Measurements from ENCODE around the gene ELOVL5.

The ELOVL5 gene

DNA sequence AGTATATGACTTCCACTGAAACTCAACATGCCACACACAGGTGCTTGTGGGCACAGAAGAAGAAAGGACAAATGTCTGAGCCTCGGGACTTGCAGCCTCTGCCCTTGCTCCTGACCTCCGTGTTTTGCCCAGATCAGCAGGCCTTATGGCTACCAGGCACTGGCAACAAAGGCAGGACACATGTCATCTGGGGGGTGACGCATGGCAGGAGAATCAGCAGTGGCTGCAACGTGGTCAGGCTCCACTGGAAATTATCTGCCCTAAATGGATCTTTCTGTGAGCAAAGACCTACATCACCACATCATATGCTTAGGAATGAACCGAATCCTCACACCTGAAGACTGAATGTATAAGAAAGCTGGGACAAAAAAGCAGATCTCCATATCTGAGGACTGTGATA lies 78.9 kb downstream of the ELOVL5 start:
- Histone ChIP-seq H3K4me3 (ENCODE audit: low read depth, low read length) (no peak overlapping the region), H2AFZ (ENCODE audit: low read length, unreplicated experiment) (no peak overlapping the region), H3K36me3 (ENCODE audit: insufficient read depth, low read length) (peaks cover 38% of the 10 kb centered on the region), H3K27ac (ENCODE audit: low read depth, low read length) (no peak overlapping the region), H3K4me1 (ENCODE audit: control insufficient read depth, insufficient read depth, low read length, unreplicated experiment) (no peaks in the 10 kb centered on the region), H3K27me3 (ENCODE audit: insufficient read depth, low read length) (no peaks in the 10 kb centered on the region), H3K79me2 (ENCODE audit: control insufficient read depth, insufficient read depth, low read length, unreplicated experiment) (no peaks in the 10 kb centered on the region)

DNA sequence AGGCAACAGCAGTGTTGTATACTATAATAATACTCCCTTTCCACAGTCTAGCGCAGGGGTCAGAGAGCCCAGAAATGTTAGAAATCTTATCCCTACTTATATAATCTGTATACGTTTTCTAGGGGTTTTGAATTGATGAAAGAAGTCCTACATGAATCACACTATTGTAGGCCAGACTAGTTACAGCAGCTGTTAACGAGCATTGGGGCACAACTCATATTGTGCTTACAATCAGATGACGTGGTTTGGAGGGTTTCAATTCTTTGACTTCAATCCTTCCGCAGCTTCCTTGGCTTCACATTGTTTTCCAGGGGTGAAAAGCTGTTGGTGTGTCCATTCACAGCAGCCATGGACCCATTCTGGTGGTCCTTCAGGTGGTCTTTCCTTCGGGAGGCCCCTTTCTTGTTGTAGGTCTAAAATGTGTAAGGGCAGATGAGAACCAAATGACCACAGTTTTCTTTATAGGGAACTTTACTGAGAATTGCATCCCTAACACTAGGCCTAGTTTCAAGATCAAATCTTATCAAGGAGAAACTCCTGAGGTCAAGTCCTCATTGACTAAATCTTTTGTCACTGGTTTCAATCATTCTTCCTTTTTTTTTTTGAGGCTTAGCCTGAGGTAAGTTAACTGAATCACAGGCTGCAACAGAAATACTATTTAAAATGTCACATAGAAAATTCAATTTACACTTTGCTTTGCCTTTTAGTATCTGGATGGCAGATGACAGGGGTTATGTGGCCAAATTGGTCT lies 79.7 kb downstream of the ELOVL5 start:
- H3K27ac ChIP-seq (ENCODE audit: low read depth, low read length) = no peak overlapping the region
- H3K79me2 ChIP-seq (ENCODE audit: control insufficient read depth, insufficient read depth, low read length, unreplicated experiment) = no peaks in the 10 kb centered on the region
- H3K36me3 ChIP-seq (ENCODE audit: insufficient read depth, low read length) = peaks cover 38% of the 10 kb centered on the region

DNA sequence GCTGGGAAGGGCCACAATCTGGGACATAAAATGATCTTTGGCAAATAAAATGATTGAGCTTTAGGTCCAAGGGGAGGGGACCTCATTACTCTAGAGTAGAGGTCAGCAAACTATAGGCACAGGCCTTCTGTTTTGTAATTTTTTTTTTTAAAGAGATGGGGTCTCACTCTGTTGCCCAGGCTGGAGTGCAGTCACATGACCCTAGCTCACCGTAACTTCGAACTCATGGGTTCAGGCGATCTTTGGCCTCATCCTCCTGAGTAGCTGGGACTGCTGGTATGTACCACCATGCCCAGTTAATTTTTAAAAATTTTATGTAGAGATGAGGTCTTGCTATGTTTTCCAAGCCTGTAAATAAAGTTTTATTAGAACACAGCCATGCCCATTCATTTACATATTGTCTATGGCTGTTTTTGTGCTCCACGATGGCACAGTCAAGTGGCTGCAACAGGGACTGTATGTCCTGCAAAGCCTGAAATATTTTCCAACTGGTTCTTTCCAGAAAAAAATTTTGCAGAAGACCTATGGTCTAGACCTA lies 82.1 kb downstream of the ELOVL5 start:
- peaks cover 5% of the 10 kb centered on the region for H3K4me1 ChIP-seq (ENCODE audit: control insufficient read depth, insufficient read depth, low read length, unreplicated experiment)
- no peak overlapping the region for H3K4me3 ChIP-seq (ENCODE audit: low read depth, low read length)
- no peaks in the 10 kb centered on the region for H3K27me3 ChIP-seq (ENCODE audit: insufficient read depth, low read length)
- H3K79me2 ChIP-seq (ENCODE audit: control insufficient read depth, insufficient read depth, low read length, unreplicated experiment) = no peaks in the 10 kb centered on the region
- no peak overlapping the region for H3K27ac ChIP-seq (ENCODE audit: low read depth, low read length)
- no peak overlapping the region for H2AFZ ChIP-seq (ENCODE audit: low read length, unreplicated experiment)
- H3K36me3 ChIP-seq (ENCODE audit: insufficient read depth, low read length) = peaks cover 26% of the 10 kb centered on the region

More for the DNA sequence above, 79.7 kb downstream of the ELOVL5 start:
- H3K27me3 ChIP-seq (ENCODE audit: insufficient read depth, low read length) = no peaks in the 10 kb centered on the region
- H3K4me1 ChIP-seq (ENCODE audit: control insufficient read depth, insufficient read depth, low read length, unreplicated experiment) = peaks cover 5% of the 10 kb centered on the region
- no peak overlapping the region for H2AFZ ChIP-seq (ENCODE audit: low read length, unreplicated experiment)
- no peak overlapping the region for H3K4me3 ChIP-seq (ENCODE audit: low read depth, low read length)

DNA sequence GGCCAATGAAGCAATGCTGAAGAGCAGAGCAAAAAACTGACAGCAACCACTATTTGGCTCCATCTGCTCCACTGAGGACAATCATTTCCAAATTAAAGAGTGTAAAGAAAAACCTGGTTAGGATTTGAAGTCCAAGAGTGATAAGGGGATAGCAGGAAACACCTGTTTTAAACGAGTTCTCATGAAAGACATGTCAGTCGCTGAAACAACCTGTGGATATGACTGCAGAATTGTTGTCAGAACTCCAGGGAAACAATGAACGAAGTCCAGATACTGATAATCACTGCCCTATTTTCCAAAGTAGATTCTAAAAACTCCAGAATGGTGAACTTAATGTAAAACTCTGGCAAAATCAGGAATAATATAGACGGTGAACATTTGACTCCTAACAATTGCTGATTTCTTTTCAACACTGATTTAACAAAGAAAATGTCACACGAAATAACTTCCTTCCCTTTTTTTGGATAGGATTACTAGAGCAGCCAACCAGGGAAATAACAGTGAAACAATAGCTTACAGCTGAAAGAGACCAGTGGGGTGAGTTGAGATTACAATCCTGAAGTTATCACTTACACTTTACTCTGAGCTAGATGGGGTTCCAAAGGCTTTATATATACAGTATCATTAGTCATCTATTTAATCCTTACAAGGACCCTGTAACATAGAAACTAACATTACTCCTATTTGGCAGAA lies 83.7 kb downstream of the ELOVL5 start:
- H3K4me3 ChIP-seq (ENCODE audit: low read depth, low read length) = no peak overlapping the region
- no peaks in the 10 kb centered on the region for H3K27me3 ChIP-seq (ENCODE audit: insufficient read depth, low read length)
- peaks cover 5% of the 10 kb centered on the region for H3K4me1 ChIP-seq (ENCODE audit: control insufficient read depth, insufficient read depth, low read length, unreplicated experiment)
- H2AFZ ChIP-seq (ENCODE audit: low read length, unreplicated experiment) = no peak overlapping the region
- peaks cover 31% of the 10 kb centered on the region for H3K36me3 ChIP-seq (ENCODE audit: insufficient read depth, low read length)
- no peak overlapping the region for H3K27ac ChIP-seq (ENCODE audit: low read depth, low read length)
- no peaks in the 10 kb centered on the region for H3K79me2 ChIP-seq (ENCODE audit: control insufficient read depth, insufficient read depth, low read length, unreplicated experiment)

DNA sequence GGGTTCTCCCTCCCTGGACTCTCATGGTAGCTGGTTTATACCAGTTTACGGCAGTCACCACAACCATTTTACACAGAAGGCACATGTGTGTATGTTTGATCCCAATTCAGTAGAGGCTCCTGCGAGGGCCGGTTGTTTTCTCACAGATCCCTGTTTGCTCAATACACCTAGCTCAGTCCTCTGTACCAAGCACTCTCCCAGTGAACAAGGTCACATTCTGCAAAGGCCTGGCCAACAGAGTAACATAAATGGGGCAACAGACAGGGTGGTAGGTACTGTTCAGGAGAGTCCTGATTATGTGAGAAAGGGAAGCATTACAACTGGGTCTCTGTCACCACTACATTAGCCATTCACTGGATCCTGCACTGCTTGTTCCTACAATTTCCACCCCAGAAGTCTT lies 84.4 kb downstream of the ELOVL5 start:
- peaks cover 34% of the 10 kb centered on the region for H3K36me3 ChIP-seq (ENCODE audit: insufficient read depth, low read length)
- 0 out of 2 replicates have a peak overlapping the region, but pooled peaks have one; percentile 3 for H3K27ac ChIP-seq (ENCODE audit: low read depth, low read length)

DNA sequence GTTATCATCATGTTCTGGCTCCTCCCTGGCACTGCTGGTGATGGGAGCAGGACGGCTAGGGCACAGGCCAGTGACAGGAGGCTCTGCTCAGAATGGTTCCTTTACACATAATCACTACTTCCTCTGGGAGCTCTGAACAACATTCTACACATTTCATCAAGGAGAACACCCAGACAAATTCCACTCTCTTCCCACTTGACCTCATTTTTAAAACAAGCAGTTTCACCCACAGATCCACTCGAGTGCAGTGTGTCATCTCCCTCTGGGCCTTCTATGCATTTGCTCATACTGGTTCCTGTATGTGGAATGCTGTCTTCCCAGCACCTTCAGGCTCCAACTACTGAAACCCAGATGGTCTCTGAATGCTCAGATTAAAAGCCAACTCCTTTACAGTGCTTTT lies 84.8 kb downstream of the ELOVL5 start:
- Histone ChIP-seq H3K36me3 (ENCODE audit: insufficient read depth, low read length) (peaks cover 36% of the 10 kb centered on the region), H3K4me1 (ENCODE audit: control insufficient read depth, insufficient read depth, low read length, unreplicated experiment) (peaks cover 5% of the 10 kb centered on the region), H3K4me3 (ENCODE audit: low read depth, low read length) (no peak overlapping the region), H3K27me3 (ENCODE audit: insufficient read depth, low read length) (no peaks in the 10 kb centered on the region), H3K79me2 (ENCODE audit: control insufficient read depth, insufficient read depth, low read length, unreplicated experiment) (no peaks in the 10 kb centered on the region), H2AFZ (ENCODE audit: low read length, unreplicated experiment) (no peak overlapping the region), H3K27ac (ENCODE audit: low read depth, low read length) (0 out of 2 replicates have a peak overlapping the region, but pooled peaks have one; percentile 3)

More for the DNA sequence above, 84.4 kb downstream of the ELOVL5 start:
- Histone ChIP-seq H2AFZ (ENCODE audit: low read length, unreplicated experiment) (no peak overlapping the region), H3K4me3 (ENCODE audit: low read depth, low read length) (no peak overlapping the region), H3K79me2 (ENCODE audit: control insufficient read depth, insufficient read depth, low read length, unreplicated experiment) (no peaks in the 10 kb centered on the region), H3K4me1 (ENCODE audit: control insufficient read depth, insufficient read depth, low read length, unreplicated experiment) (peaks cover 5% of the 10 kb centered on the region), H3K27me3 (ENCODE audit: insufficient read depth, low read length) (no peaks in the 10 kb centered on the region)

DNA sequence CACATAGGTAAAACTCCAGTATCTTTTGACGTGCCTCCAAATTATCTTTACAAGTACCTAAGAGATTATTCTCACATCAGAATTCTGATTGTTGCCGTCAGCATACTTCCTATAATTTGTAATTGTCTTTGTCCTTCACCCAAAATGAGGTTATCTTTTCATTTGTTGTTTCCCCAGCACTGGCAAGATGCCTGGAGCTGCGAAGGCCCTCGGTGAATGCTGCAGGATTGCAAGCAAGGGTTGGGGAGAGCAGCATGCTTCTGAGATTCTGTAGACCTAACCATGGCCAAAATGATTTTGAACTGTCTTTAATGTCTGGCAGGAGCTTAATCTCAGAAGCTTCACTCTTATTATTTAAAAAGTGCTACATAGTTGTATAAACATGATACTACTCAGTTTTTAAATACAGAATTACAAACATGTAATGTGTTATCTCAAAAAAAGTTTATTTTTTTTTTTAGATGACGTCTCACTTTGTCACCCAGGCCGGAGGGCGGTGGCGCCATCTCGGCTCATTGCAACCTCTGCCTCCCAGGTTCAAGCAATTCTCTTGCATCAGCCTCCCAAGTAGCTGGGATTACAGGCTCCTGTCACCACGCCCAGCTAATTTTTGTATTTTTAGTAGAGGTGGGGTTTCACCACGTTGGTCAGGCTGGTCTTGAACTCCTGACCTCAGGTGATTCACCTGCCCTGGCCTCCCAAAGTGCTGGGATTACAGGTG lies 88.7 kb downstream of the ELOVL5 start:
- Histone ChIP-seq H3K36me3 (ENCODE audit: insufficient read depth, low read length) (peaks cover 21% of the 10 kb centered on the region), H3K27me3 (ENCODE audit: insufficient read depth, low read length) (no peaks in the 10 kb centered on the region), H3K4me1 (ENCODE audit: control insufficient read depth, insufficient read depth, low read length, unreplicated experiment) (peaks cover 5% of the 10 kb centered on the region), H3K27ac (ENCODE audit: low read depth, low read length) (no peak overlapping the region), H3K4me3 (ENCODE audit: low read depth, low read length) (no peak overlapping the region), H3K79me2 (ENCODE audit: control insufficient read depth, insufficient read depth, low read length, unreplicated experiment) (no peaks in the 10 kb centered on the region), H2AFZ (ENCODE audit: low read length, unreplicated experiment) (no peak overlapping the region)

DNA sequence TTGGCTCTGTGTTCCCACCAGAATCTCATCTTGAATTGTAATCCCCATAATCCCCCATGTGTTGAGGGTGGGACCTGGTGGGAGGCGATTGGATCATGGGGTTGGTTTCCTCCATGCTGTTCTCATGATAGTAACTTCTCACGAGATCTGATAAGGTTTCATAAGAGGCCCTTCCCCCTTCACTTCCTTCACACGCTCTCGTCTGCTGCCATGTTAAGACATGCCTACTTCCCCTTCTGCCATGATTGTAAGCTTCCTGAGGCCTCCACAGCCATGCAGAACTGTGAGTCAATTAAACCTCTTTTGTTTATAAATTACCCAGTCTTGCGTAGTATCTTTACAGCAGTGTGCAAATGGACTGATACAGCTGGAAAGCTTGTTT lies 90.0 kb downstream of the ELOVL5 start:
- Histone ChIP-seq H3K27me3 (ENCODE audit: insufficient read depth, low read length) (no peaks in the 10 kb centered on the region), H3K27ac (ENCODE audit: low read depth, low read length) (no peak overlapping the region), H3K79me2 (ENCODE audit: control insufficient read depth, insufficient read depth, low read length, unreplicated experiment) (no peaks in the 10 kb centered on the region), H3K4me3 (ENCODE audit: low read depth, low read length) (no peak overlapping the region), H2AFZ (ENCODE audit: low read length, unreplicated experiment) (no peak overlapping the region), H3K36me3 (ENCODE audit: insufficient read depth, low read length) (peaks cover 21% of the 10 kb centered on the region), H3K4me1 (ENCODE audit: control insufficient read depth, insufficient read depth, low read length, unreplicated experiment) (no peaks in the 10 kb centered on the region)

DNA sequence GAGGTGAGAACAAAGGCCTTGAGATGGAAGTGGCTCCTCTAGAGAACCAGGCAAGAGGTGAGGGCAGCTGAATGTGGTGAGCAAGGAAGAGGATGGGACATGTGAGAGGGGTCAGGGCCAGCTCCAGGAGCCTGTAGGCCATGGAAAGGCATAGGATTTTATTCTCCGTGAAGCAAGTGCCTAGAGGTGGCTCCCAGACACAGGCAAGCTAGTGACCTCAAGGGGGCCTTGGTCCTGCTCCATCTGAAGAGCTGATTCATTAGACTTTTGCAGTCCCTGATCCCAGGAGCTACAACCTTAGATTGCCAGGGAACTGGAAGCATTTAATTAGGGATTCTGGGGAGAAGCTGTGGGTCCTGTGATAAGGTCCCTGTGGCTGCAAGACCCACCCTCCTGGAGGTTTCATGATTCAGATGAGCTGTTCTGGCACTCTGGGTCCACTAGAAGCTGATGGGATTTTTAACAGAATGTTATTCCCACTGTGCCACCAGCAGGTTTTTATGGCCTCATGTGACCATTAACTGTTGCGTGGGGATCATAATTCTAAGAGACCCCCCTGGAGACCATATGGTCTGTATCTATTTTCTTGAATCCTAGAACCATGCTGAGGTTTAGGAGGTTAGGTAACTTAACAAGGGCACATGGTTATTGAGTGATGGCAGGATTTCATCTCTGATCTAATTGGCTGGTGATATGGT lies 90.5 kb downstream of the ELOVL5 start:
- H3K4me3 ChIP-seq (ENCODE audit: low read depth, low read length) = no peak overlapping the region
- no peaks in the 10 kb centered on the region for H3K4me1 ChIP-seq (ENCODE audit: control insufficient read depth, insufficient read depth, low read length, unreplicated experiment)
- H3K36me3 ChIP-seq (ENCODE audit: insufficient read depth, low read length) = peaks cover 21% of the 10 kb centered on the region
- no peaks in the 10 kb centered on the region for H3K79me2 ChIP-seq (ENCODE audit: control insufficient read depth, insufficient read depth, low read length, unreplicated experiment)
- H2AFZ ChIP-seq (ENCODE audit: low read length, unreplicated experiment) = no peak overlapping the region
- H3K27me3 ChIP-seq (ENCODE audit: insufficient read depth, low read length) = no peaks in the 10 kb centered on the region
- no peak overlapping the region for H3K27ac ChIP-seq (ENCODE audit: low read depth, low read length)

DNA sequence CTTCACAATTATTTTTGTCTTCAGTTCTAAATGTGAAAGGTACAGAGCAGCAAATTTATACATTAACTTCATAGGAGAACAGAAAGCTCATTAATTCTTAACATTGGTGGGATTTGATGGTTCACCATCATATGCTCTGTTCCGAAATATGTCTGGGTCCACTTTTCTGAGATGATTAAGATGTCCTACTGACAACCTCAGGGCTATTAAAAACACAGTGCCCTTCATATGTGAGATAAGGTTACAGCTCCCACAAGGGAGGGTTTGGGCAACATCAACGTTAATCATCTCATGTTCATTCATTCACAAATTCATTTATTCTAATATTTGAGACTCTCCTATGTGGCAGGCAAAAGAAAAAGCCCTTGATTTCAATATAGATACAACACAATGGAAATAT lies 91.2 kb downstream of the ELOVL5 start:
- H3K79me2 ChIP-seq (ENCODE audit: control insufficient read depth, insufficient read depth, low read length, unreplicated experiment) = no peaks in the 10 kb centered on the region
- H3K36me3 ChIP-seq (ENCODE audit: insufficient read depth, low read length) = peaks cover 21% of the 10 kb centered on the region
- no peaks in the 10 kb centered on the region for H3K27me3 ChIP-seq (ENCODE audit: insufficient read depth, low read length)
- H2AFZ ChIP-seq (ENCODE audit: low read length, unreplicated experiment) = no peak overlapping the region
- no peak overlapping the region for H3K4me3 ChIP-seq (ENCODE audit: low read depth, low read length)
- H3K4me1 ChIP-seq (ENCODE audit: control insufficient read depth, insufficient read depth, low read length, unreplicated experiment) = no peaks in the 10 kb centered on the region
- H3K27ac ChIP-seq (ENCODE audit: low read depth, low read length) = no peak overlapping the region
